HG03342 (cell line): Measurements from ENCODE around the gene ANGPT4.
"Not testable (repeated sequence)": the region's sequence is repeated elsewhere in the genome, so short reads cannot be mapped to it uniquely, and the experiment has no call there.

Source experiments
- ATAC-seq: cut with Tn5 transposase; IDR thresholded peaks from one replicate; pipeline ENCODE4 v1.9.1; 2021; ENCODE audit warnings: mild to moderate bottlenecking, moderate library complexity; ENCODE audit not compliant: unreplicated experiment

The ANGPT4 gene

GRCh38 chr20:906703-907270, 9.3 kb downstream of the ANGPT4 start:
- no peak for ATAC-seq

GRCh38 chr20:906001-906520, 10.1 kb downstream of the ANGPT4 start:
- no peak for ATAC-seq

GRCh38 chr20:905396-905961, 10.7 kb downstream of the ANGPT4 start:
- ATAC-seq = no peak

GRCh38 chr20:904039-904545, 12.0 kb downstream of the ANGPT4 start:
- no peak for ATAC-seq

GRCh38 chr20:897436-897835, 18.7 kb downstream of the ANGPT4 start:
- ATAC-seq = not testable (repeated sequence)

GRCh38 chr20:896501-897025, 19.6 kb downstream of the ANGPT4 start:
- ATAC-seq = no peak

- ATAC-seq = not testable (repeated sequence)
Observed at GRCh38 chr20:892371-892770, 23.8 kb downstream of the ANGPT4 start.

- ATAC-seq = no peak
Observed at GRCh38 chr20:891706-892080, 24.4 kb downstream of the ANGPT4 start.

GRCh38 chr20:891058-891705, 25.0 kb downstream of the ANGPT4 start:
- no peak for ATAC-seq

GRCh38 chr20:890666-891057, 25.5 kb downstream of the ANGPT4 start:
- ATAC-seq = no peak

GRCh38 chr20:889932-890463, 26.1 kb downstream of the ANGPT4 start:
- no peak for ATAC-seq

- no peak for ATAC-seq
Observed at GRCh38 chr20:889106-889505, 27.0 kb downstream of the ANGPT4 start.

GRCh38 chr20:888057-888456, 28.1 kb downstream of the ANGPT4 start:
- ATAC-seq = no peak

GRCh38 chr20:887137-887536, 29.0 kb downstream of the ANGPT4 start:
- ATAC-seq = no peak

GRCh38 chr20:884983-885952, 30.9 kb downstream of the ANGPT4 start:
- ATAC-seq = no peak

- ATAC-seq = no peak
Observed at GRCh38 chr20:881783-882144, 34.4 kb downstream of the ANGPT4 start.

GRCh38 chr20:881051-881782, 34.9 kb downstream of the ANGPT4 start:
- no peak for ATAC-seq

- ATAC-seq = no peak
Observed at GRCh38 chr20:879626-880025, 36.5 kb downstream of the ANGPT4 start.

- no peak for ATAC-seq
Observed at GRCh38 chr20:878511-879307, 37.4 kb downstream of the ANGPT4 start.
